Kidney (tissue), 14 donors: Measurements from ENCODE around the gene KCNAB2. TPM values are rescaled to one million over a fixed set of nuclear protein-coding genes. Genes with fewer than 3 reads are reported as not detected.

Experiments
- DNase-seq, 5 donors: peaks; one replicate each; pipeline ENCODE4 v3.0.0-alpha.2; 2013 to 2020
- FAIRE-seq: peaks from 2 replicates; lab custom pipeline; 2012; peaks lifted over from hg19 to GRCh38; lab: Jason Lieb, UNC
- H3K27ac ChIP-seq, 2 donors: one replicate each; pipeline ENCODE4 v1.7.0; 2013; ENCODE audit warnings: low read depth in 2 of 2, low read length in 2 of 2, inconsistent platforms in 1 of 2
- H3K27me3 ChIP-seq: one replicate; pipeline ENCODE4 v1.7.1; 2013; ENCODE audit warnings: low read length, inconsistent platforms; ENCODE audit not compliant: control insufficient read depth, insufficient read depth
- H3K36me3 ChIP-seq, 3 donors: one replicate each; pipeline versions ENCODE4 v1.7.0 to v1.7.1; 2013; ENCODE audit warnings: low read length in 3 of 3, control low read depth in 1 of 3, inconsistent platforms in 1 of 3; ENCODE audit not compliant: insufficient read depth in 3 of 3, control insufficient read depth in 2 of 3
- H3K4me1 ChIP-seq, 3 donors: one replicate each; pipeline versions ENCODE4 v1.7.0 to v1.7.1; 2013; ENCODE audit warnings: low read length in 3 of 3, inconsistent platforms in 1 of 3, low read depth in 1 of 3; ENCODE audit not compliant: control insufficient read depth in 2 of 3, insufficient read depth in 2 of 3
- H3K4me3 ChIP-seq, 3 donors: one replicate each; pipeline versions ENCODE4 v1.7.0 to v1.8.1; 2013; ENCODE audit warnings: low read length in 3 of 3, control low read depth in 1 of 3, inconsistent platforms in 1 of 3
- H3K9ac ChIP-seq, 3 donors: one replicate each; pipeline versions ENCODE4 v1.7.0 to v1.7.1; 2013; ENCODE audit warnings: low read length in 3 of 3, control low read depth in 1 of 3, inconsistent platforms in 1 of 3
- H3K9me3 ChIP-seq, 3 donors: one replicate each; pipeline versions ENCODE4 v1.7.0 to v1.7.1; 2013; ENCODE audit warnings: low read length in 3 of 3, control low read depth in 1 of 3, inconsistent platforms in 1 of 3; ENCODE audit not compliant: control insufficient read depth in 2 of 3, insufficient read depth in 1 of 3
- CTCF ChIP-seq: IDR thresholded peaks from 3 replicates; pipeline ENCODE4 v1.5.1; 2012; ENCODE audit warnings: mild to moderate bottlenecking, moderate library complexity, borderline replicate concordance; ENCODE audit not compliant: insufficient read depth; ENCODE audit errors: extremely low read depth
- intact Hi-C: fragments of 100-400 bp; cut with DNase I; formaldehyde crosslinking; loops from one replicate; pipeline ENCODE4 v1.11.1; 2022
- polyA plus RNA-seq: library from polyadenylated mRNA; stranded (reverse); fragments of 350-450 nt; fragmentation: Illumina TruSeq; extraction: RNeasy Lipid Tissue Mini Kit (QIAGEN cat#74804); gene quantifications from one replicate; pipeline ENCODE4 v1.2.3, GENCODE V29; 2014; ENCODE audit warnings: low read depth, low replicate concordance; ENCODE audit not compliant: insufficient read depth
- total RNA-seq: library from RNA; stranded (reverse); fragmentation: NEBNext Ultra II Directional; extraction: Animal tissue kit (Norgen Biotek cat#: 25700); gene quantifications from one replicate; pipeline ENCODE4 v1.2.1, GENCODE V29; 2021
- donor health status: control.
- donor health status: control.
- donor health status: control.
- donor health status: control.
- donor health status: control.
- donor health status: DM: yes; HTN: yes; CAD: no.
- donor health status: Normal renal cell carcinoma (clear cell type).

The KCNAB2 gene
- total and polyA plus RNA-seq, 2 donors from 2014 or later, result 19.6 to 28.1 TPM

DNA sequence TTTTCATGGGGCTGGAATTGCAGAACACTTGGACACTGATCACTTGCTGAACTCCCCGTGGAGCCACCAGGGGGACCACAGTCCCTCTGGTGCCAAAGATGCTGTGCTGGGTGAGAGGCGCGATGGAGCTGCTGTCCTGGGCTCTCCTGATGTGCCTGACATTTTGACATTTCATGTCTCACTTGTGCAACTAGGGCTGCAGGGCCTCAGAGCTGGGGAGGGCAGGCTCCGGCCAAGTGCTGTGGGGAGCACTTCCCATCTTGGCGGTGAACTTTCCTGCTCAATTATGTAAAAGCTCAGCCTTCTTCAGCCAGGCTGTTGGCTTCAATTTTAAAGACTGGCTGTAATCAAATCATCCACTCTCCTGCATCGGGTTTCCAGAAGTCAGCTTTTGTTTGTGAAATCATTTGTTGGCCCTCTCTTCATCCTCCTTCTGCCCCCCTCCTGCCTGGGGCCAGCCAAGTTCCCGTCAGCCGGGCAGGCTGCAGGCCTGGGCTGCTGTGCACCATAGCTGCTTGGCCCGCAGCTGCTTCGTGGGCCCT is 36.8 kb downstream of the KCNAB2 start:
- Histone ChIP-seq H3K36me3 (no peaks in the 10 kb centered on the region), H3K4me3 (no peak overlapping the region), H3K4me1 (peaks cover 0 to 3% (median 0%) of the 10 kb centered on the region in 3 donors), H3K9ac (no peak overlapping the region), H3K27me3 (no peaks in the 10 kb centered on the region), H3K27ac (no peak overlapping the region), H3K9me3 (no peaks in the 10 kb centered on the region)
- DNase-seq (peak in 1 of 5 donors; percentile 37), FAIRE-seq (no peak)
- intact Hi-C loops, result no loop called here
- TF ChIP-seq CTCF, result no peak

- Histone ChIP-seq H3K27me3 (no peaks in the 10 kb centered on the region), H3K9ac (no peak overlapping the region), H3K27ac (no peak overlapping the region), H3K4me3 (no peak overlapping the region), H3K9me3 (no peaks in the 10 kb centered on the region), H3K36me3 (no peaks in the 10 kb centered on the region), H3K4me1 (peaks cover 0 to 3% (median 0%) of the 10 kb centered on the region in 3 donors)
- DNase-seq (no peak), FAIRE-seq (no peak)
- TF ChIP-seq CTCF, result no peak
- intact Hi-C loops, result no loop called here
These were observed 37.7 kb downstream of the KCNAB2 start for GRCh38 chr1:6083385-6083784.

GRCh38 chr1:6083801-6084446 is 38.2 kb downstream of the KCNAB2 start:
- TF ChIP-seq CTCF, result no peak
- Histone ChIP-seq H3K36me3 (no peaks in the 10 kb centered on the region), H3K9me3 (no peaks in the 10 kb centered on the region), H3K4me3 (no peak overlapping the region), H3K27me3 (no peaks in the 10 kb centered on the region), H3K4me1 (no peaks in the 10 kb centered on the region), H3K9ac (no peak overlapping the region), H3K27ac (no peak overlapping the region)
- intact Hi-C loops, result no loop called here
- FAIRE-seq (no peak), DNase-seq (no peak)
